Glutamatergic neuron (in vitro differentiated cells): Measurements from ENCODE around the gene SFXN1. TPM values are rescaled to one million over a fixed set of nuclear protein-coding genes. Genes with fewer than 3 reads are reported as not detected.

Experiments used
- DNase-seq: peaks from one replicate; pipeline ENCODE4 v3.0.0; 2022
- H3K27ac Mint-ChIP-seq: one replicate; pipeline ENCODE4 v1.8.0; 2020; ENCODE audit warnings: mild to moderate bottlenecking, mixed read lengths, inconsistent platforms; ENCODE audit not compliant: unreplicated experiment
- H3K27me3 Mint-ChIP-seq: one replicate; pipeline ENCODE4 v1.8.0; 2020; ENCODE audit warnings: mild to moderate bottlenecking, moderate library complexity, mixed read lengths, inconsistent platforms; ENCODE audit not compliant: unreplicated experiment
- H3K36me3 Mint-ChIP-seq: one replicate; pipeline ENCODE4 v1.8.0; 2020; ENCODE audit warnings: mild to moderate bottlenecking, mixed read lengths, inconsistent platforms; ENCODE audit not compliant: unreplicated experiment
- H3K4me1 Mint-ChIP-seq: one replicate; pipeline ENCODE4 v1.8.0; 2020; ENCODE audit warnings: mild to moderate bottlenecking, low read depth, mixed read lengths, inconsistent platforms; ENCODE audit not compliant: unreplicated experiment
- H3K4me3 Mint-ChIP-seq: one replicate; pipeline ENCODE4 v1.8.0; 2020; ENCODE audit warnings: mild to moderate bottlenecking, mixed read lengths, inconsistent platforms; ENCODE audit not compliant: unreplicated experiment
- H3K9me3 Mint-ChIP-seq: one replicate; pipeline ENCODE4 v1.8.0; 2020; ENCODE audit warnings: mild to moderate bottlenecking, moderate library complexity, mixed read lengths, inconsistent platforms; ENCODE audit not compliant: unreplicated experiment
- CTCF ChIP-seq: fragments of 200-600 bp; sonication (generic); IDR thresholded peaks from one replicate; pipeline ENCODE4 v1.5.0; 2021; ENCODE audit not compliant: partially characterized antibody, unreplicated experiment
- total RNA-seq: library from RNA; stranded (reverse); fragmentation: NEBNext Ultra II Directional; extraction: Animal tissue kit (Norgen Biotek cat#: 25700); gene quantifications from one replicate; pipeline ENCODE4 v1.2.1, GENCODE V29; 2021; ENCODE audit not compliant: unreplicated experiment

The SFXN1 gene
- total RNA-seq, 1 donor from 2014 or later: 67.7 TPM

GRCh38 chr5:175567954-175568353 is 89.6 kb downstream of the SFXN1 start:
- Mint-ChIP-seq H3K36me3 (peaks cover 9% of the 10 kb centered on the region), H3K4me1 (peaks cover 4% of the 10 kb centered on the region), H3K9me3 (peaks cover 2% of the 10 kb centered on the region), H3K4me3 (no peak overlapping the region), H3K27me3 (peaks cover 3% of the 10 kb centered on the region), H3K27ac (no peak overlapping the region)
- DNase-seq: no peak
- no peak for TF ChIP-seq CTCF

DNA sequence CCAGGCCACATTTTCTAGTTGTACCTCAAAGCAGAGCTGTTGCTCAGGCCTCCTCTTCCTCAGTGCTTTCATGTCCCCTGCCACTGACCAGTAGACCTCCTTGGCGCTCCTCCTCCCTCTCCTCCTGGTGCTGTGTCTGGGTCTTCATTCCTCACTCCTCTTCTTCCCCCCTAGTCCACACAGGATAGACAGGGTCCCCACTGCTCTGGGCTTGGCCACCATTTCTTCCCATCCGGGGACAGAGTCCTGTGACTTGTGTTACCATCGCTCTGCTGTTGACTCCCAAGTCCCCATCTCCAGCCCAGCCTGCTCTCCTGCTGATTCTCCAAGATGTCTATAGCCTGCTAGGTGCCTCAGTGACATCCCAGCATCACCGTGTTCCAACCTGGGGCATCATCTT is 91.3 kb downstream of the SFXN1 start:
- Mint-ChIP-seq H3K27ac (no peak overlapping the region), H3K36me3 (peaks cover 9% of the 10 kb centered on the region), H3K4me1 (peaks cover 4% of the 10 kb centered on the region), H3K4me3 (no peak overlapping the region), H3K9me3 (peaks cover 2% of the 10 kb centered on the region), H3K27me3 (peaks cover 6% of the 10 kb centered on the region)
- TF ChIP-seq CTCF: no peak
- no peak for DNase-seq

- TF ChIP-seq CTCF: no peak
- peaks cover 4% of the 10 kb centered on the region for H3K9me3 Mint-ChIP-seq
- no peak overlapping the region for H3K4me3 Mint-ChIP-seq
- no peak for DNase-seq
- H3K36me3 Mint-ChIP-seq: peaks cover 9% of the 10 kb centered on the region
- peaks cover 2% of the 10 kb centered on the region for H3K4me1 Mint-ChIP-seq
- H3K27me3 Mint-ChIP-seq: peaks cover 6% of the 10 kb centered on the region
- H3K27ac Mint-ChIP-seq: no peak overlapping the region
Measured at GRCh38 chr5:175572886-175573285, 94.5 kb downstream of the SFXN1 start.

DNA sequence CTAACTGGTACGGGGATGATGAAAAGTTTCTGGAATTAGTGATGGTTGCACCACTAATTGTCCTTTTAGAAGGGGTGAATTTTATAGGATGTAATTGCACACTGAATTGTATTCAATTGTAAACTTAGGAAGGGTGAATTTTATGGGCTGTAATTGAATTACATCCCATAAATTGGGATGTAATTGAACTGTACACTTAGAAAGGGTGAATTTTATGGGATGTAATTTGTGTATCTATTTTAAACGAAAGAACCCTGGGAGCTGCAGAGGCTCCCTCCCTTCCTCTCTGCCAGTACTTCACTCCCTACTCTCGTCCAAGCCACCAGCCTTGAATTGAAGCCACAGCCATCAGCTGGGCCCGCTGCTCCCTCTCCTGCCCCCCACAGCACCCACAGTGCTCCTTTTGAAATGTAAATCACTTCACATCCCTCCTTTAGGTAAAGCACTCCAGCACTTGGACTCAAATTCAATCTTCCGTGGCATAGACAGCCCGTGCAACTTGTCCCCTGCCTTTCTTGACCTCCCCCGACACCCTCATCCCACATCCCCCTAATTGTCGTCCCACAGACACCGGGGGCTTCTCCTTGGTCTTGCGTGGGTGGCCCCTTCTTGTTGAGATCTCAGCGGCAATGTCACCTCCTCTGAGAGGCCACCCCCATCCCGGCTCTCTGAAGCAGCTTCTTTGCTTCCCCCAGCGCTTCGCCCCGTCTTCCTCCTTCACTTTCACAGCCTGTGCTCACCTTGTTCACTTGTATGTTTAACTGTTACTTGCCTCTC is 95.3 kb downstream of the SFXN1 start:
- H3K27ac Mint-ChIP-seq: no peak overlapping the region

More for the DNA sequence above, 95.3 kb downstream of the SFXN1 start:
- no peak for DNase-seq
- TF ChIP-seq CTCF: no peak
- H3K9me3 Mint-ChIP-seq: peaks cover 2% of the 10 kb centered on the region
- H3K4me3 Mint-ChIP-seq: no peak overlapping the region
- H3K27me3 Mint-ChIP-seq: peaks cover 6% of the 10 kb centered on the region
- H3K4me1 Mint-ChIP-seq: no peaks in the 10 kb centered on the region
- peaks cover 9% of the 10 kb centered on the region for H3K36me3 Mint-ChIP-seq
